Cortex of kidney (tissue), 1 donor: ENCODE data around the gene PEPD.
"Not testable (repeated sequence)": the region's sequence is repeated elsewhere in the genome, so short reads cannot be mapped to it uniquely, and the experiment has no call there.

Source experiments
- DNase-seq: peaks from one replicate; lab custom pipeline; 2025; lab: John Stamatoyannopoulos, UW

Gene PEPD

DNA sequence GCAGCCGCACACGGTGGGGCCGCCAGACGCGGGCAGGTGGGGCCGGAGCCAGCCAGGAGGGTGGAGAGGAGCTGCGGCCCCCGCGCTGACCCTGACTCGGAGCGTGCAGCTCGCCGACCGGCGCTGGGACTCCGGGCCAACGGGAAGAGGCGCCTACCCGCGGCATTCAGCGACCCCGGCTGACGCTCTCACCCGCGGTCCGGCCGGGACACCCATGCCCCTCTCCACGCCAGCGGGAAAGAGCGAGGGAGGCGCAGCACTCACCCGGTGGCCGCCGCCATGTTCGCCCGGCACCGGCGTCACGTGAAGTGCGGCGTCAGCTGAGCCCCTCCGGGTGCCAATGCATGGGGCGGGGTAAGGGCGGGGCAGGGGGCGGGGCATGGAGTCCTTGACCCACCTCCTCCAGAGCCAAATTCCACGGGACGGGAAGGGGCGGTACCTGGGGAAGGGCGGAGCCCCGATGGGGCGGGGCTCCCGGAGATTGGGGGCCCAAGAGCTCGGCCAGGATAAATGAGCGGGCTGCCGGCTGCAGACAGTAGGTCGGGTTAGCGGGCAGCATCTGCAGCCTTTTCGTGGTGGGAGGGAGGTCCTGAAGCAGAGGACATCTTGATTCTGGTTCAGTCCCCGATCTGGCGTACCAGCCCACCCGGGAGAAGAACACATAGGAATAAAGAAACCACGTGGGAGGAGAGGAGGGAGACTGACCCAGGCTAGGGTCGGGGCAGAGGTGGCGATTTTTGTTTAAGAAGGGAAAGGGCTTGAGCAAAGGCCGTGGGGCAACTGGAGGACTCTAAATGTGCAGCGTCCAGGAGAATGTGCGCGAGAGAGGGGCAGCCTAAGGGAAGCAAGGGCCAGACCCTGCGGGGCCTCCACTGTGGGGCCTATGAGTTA is at the start of gene PEPD:
PEPD (minus strand) TSS at position 312 of the 891 bp plus-strand sequence; CDS start at position 281, 31 bp downstream.
- DNase-seq: no peak

DNA sequence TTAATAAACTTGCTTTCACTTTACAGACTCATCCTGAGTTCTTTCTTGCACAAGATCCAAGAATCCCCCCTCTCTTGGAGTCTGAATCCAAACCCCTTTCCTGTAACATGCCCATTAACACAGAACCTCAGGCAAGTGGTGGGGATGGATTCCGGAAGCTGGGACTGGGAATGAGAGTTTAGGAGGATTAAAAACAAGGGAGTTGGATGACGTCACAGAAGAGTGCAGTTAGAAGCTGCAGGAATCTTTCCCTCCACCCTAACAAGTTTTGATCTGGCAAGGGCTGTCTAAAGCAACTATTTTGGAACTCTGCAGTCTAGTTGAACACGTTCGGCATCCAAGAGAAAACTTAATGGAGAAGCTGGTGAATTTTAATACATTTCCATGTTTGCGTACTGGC is 48.2 kb upstream of the PEPD start:
- no peak for DNase-seq

DNA sequence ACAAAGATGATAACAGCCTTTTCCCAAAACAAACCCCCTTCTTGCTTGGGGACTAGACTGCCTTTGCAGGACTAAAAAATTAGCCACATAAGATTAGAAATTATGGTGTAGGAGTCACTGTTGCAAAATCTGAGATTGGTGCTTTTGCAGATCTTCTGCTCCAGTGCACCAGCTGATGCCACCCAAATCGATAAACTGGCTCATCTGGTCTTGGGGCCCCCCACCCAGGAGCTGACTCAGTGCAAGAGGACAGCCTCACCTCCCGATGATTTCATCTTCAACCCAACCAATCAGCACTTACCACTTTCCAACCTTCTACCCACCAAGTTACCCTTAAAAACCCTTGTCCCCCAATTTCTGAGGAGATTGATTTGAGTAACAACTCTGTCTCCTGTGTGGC is 47.1 kb upstream of the PEPD start:
- DNase-seq: no peak

DNA sequence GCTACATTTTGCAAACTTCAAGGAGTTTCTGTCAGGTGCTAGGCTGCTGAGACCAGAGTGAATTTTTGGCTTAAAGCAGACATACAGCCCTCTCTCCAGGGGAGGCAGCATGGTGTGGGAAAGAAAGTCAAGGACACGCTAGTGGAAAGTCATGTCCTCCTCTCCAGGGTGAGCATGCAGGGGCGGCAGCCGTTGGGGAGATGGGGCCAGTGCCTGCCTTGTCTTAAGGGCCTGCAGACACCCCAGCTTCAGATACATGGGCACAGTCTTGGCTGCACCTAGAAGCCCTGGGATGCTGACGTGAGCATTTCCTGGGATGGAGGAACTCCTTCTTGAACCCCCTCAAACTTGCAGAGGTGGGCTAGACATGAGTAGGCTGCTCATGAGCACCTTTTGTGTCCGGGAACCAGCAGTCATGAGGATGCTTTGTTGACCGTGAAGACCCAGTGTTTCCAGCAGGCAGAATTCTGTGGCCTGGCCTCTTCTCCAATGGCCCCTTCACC is 43.3 kb upstream of the PEPD start:
- DNase-seq: no peak

DNA sequence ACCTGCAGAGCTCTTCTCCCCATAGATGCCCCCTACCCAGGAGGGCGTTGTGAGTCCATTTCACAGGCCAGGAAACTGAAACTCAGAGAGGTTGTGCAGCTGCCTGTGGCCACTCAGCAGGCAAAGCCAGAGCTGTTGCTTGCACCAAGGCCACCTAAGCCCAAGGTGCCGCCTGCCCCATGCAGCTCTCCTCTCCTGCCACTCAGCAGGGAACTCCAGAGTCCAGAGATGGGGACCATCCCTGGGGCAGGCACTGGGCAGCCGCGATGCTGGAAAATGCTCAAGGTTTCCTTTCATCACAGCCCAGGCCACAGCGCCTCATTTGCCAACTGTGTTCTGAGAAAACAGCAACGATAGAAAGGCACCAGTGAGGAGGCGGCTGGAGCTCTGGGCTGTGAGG is 41.0 kb upstream of the PEPD start:
- DNase-seq: no peak

DNA sequence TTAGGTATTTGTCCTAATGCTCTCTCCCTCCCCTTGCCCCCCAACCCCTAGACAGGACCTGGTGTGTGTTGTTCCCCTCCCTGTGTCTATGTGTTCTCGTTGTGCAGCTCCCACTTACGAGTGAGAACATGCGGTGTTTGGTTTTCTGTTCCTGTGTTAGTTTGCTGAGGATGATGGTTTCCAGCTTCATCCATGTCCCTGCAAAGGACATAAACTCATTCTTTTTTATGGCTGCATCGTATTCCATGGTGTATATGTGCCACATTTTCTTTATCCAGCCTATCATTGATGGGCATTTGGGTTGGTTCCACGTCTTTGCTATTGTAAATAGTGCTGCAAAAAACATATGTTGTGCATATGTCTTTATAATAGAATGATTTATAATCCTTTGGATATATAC is 40.1 kb upstream of the PEPD start:
- not testable (repeated sequence) for DNase-seq

DNA sequence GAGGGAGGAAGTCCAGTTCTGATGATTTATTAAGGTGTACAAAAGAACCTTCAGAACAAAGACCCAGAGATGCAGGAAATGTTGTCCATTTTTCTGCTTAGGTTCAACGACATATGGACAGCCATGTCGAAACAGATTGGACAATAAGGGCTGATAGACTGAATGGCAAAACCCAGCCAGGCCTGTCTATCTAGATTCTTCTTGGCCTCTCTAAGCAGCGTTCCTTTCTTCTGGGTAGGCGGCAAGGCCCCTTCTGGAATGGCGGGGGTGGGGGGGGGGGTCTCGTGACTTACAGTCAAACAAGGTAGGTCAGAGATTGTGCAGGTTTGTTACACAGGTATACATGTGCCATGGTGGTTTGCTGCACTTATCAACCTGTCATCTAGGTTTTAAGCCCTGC is 39.7 kb upstream of the PEPD start:
- no peak for DNase-seq

DNA sequence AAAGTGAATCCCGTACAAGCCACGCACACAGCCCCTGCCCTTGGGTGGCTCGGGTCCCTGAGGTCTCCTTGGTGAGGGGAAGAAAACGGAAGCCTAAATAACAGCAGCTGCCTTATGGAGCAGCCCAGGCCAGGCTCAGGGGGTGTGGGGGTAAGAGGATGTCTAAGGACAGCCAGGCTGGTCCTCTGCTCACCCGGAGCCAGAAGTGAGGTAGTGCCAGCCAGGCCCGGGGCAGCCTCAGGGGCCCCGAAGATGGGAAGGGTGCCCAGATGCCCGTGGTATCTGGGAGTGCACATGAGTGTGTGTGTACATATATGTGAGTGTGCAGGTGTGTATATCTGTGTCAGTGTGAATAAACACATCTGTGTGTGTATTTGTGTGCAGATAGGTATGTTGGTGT is 38.4 kb upstream of the PEPD start:
- no peak for DNase-seq

DNA sequence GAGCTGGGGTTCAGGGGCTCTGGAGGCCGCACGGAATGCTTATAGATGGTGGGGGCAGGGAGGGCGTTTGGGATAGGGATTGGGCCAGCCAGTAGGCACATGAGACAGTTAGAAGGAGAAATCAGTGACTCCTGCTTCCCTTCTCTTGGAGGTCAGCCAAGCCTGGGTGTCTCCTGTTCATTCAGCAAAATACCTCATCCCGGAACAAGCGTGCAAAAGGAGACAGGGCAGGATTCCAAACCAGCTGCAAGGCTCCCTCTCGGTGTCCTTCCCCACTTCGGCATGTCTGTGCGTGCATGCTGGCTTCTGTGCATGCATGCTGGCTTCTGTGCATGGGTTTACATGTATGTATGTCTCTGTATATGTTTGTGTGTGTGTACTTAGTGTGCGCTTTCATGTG is 37.3 kb upstream of the PEPD start:
- no peak for DNase-seq

DNA sequence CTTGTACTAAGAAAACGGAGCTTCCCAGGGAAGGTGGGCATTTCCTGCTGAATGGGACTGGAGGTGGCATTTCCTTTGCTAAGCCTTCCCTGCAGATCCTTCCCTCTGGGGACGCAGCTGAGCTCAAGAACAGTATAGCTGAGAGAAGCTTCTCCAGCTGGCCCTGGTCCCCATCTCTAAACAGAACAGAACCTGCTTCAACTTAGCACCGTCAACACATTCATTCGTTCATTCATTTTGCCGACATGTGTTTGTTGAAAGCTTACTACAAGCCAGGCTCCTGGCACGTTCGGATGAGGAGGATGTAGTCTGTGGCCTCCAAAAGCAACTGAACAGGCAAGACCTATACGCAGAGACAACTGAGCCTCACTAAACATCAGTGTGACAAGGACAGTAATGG is 36.6 kb upstream of the PEPD start:
- no peak for DNase-seq

DNA sequence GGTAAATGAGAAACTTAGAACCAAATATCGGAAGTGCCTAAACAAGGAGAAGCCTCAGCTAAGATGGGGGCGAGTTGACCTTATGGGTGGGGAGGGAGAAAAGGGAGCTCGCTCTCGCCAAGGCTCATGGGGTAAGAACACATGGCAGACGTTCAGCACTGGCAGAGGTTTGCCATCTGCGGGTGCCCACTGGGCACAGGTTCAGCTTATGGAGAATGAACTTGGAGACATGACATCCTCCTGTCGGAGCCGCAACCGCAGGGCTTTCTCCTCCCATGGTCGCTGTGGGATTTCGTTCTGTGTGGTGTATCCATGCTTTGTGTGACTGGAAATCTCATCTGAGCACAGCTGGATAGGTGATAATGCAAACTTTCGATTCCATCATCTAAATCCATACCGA is 36.1 kb upstream of the PEPD start:
- no peak for DNase-seq

DNA sequence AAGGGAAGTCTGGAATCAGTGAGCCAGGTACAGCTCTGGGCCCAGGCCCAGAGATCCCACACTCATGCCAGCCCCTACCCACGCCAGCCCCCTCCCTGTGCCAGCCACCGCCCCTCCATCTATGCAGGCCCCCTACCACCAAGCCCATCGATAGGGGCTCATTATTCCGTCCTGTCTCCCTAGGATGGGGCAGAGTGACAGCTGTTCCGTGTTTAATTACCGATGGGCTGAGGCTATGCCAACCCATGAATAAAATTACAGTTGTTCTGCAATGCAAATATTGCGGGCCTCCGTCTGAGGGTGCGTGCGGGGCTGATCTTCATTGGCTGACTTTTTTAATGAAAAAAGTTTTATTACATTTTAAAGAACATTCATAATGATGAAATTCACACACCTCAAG is 35.6 kb upstream of the PEPD start:
- no peak for DNase-seq

DNA sequence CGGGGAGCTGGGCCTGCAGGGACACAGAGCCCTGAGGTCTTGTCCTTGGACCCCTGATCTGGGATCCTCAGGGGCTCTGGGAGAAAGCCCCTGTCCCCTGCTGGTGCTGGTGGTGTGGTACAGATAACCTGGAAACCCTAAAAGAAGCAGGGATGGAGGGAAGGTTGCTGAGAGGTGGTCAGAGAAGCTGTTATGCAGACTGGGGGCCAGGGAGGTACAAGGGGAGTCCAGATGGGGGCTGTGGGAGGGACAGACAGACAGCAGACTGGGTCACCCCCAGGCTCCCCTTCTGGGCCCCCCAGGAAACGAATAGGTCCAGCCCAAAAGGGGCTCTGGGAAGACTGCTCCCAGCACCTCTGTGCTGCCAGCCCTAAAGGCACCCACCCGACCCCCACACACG is 34.7 kb upstream of the PEPD start:
- no peak for DNase-seq

DNA sequence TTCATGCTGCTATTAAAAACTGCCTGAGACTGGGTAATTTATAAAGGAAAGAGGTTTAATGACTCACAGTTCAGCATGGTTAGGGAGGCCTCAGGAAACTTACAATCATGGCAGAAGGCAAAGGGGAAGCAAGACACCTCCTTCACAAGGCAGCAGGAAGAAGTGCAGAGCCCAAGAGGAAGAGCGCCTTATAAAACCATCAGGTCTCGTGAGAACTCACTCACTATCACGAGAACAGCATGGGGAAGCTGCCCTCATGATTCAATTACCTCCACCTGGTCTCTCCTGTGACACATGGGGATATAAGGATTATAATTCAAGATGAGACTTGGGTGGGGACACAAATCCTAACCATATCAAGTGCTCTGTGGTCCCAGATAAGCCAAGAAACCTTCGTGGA is 34.1 kb upstream of the PEPD start:
- DNase-seq: not testable (repeated sequence)

DNA sequence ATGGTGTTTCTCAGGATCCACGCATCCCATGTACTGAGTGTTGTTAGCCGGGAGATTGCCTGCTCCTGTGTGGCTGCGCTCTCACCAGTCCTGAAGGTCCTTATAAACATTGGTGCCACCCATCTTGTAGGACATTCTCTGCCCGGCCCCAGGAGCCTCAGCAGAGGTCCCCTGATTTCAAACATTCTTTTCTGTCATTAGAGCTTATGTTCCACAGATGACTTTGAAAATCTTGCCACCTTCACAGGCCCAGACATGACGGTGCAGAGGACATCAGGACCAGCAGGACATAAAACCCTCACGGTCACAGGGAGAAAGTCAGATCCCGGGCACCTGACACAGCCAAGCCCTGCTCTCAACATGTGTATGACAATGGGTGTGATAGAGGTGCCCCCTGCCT is 33.2 kb upstream of the PEPD start:
- DNase-seq: no peak

DNA sequence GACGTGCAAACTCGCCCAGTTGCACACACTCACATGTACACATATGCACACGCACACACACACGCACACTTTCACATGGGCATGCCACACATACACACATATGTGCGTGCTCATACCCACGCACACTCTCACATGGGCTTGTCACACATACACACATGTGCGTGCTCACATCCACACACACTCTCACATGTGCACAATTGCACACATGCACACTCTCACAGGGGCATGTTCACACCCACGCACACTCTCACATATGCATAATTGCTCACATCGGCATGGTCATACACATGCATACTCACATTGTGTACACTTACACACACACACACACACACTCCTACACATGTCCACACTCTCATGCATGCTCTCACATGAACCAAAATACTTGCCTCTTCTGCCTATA is 32.8 kb upstream of the PEPD start:
- no peak for DNase-seq

DNA sequence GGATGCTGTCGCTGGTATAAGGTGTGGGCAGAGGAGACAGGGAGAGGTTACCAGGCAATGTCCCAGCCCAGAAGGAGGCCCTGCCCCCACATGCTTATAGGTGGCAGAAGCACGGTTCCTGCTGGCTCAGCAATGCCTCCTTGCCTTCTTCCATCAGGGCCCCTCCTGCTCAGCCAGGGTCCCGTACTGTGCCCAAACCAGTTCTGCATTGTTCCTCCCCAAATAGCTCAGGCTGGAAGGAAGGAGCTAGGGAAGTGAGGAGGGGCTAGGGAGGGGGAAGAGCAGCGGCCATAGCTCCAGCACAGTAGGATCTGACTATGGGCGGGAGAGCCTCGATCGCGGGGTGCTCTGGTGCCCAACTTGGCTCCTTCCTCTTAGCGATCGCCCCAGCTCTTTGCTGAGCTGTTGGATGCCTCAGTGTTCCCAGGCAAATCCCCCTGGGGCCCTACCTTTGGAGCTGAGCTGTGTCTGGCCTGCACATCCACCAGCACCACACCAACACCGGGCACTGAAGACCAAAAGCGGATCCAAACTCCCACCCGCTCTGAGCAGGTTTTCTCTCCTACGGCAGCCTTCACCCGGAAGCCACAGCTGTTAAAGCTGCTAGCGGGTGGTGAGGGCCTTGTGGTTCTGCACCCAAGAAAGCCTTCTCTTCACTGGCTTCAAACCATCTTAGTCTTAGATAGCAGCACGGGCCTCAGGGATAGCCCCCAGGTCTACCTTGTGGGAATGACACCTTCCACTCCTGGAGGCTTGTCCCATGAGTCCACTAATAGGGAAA is 32.1 kb upstream of the PEPD start:
- DNase-seq: no peak

DNA sequence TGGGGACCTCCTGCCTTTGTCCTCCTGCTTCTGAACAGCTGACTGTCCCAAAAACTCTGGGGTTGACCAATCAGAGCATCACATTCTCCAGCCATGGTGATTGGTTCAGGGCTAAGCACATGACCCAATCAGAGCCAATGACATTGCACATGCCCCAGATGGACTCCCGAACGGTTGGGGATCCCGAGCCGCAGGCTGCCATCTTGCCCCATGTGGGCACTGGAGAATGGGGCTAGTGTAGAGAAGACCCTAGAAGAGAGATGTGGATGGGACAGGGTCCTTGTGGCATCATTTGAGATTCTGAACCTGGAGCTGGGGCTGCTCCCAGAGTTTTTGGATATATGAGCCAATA is 31.3 kb upstream of the PEPD start:
- DNase-seq: no peak

DNA sequence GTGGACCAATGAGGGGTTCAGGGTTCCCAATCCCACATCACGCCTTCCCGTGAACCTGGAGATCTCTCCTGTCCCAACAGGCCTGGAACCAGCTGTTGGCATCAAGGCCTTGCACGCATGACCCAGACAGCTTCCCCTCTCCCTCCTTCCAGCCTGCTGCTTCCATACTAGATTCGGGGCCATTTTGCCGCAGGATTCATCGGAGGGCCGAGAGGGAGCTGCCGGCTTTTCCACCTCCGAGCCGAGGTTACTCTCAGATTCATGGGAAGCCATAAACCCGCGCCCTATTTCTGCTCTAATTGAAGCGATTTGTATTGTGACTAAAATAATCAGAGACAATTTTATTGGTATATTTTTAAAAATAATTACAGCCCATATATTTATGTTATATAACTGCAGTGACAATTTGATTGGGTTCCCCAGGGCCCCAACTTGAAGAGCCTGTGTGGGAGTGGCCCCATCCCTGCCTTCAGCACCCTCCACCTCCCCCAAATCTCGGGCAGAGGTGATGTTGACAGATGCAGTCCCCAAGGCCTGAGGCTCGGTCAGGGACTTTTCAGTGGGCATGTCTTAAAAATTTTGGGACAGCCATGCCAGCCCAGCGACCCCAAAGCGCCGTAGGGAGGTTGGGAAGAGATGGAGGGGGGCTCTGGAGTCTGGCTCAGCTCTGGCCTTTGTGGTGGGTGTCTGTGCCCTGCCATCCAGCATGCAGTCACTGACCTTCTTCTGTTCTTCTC is 30.8 kb upstream of the PEPD start:
- no peak for DNase-seq

DNA sequence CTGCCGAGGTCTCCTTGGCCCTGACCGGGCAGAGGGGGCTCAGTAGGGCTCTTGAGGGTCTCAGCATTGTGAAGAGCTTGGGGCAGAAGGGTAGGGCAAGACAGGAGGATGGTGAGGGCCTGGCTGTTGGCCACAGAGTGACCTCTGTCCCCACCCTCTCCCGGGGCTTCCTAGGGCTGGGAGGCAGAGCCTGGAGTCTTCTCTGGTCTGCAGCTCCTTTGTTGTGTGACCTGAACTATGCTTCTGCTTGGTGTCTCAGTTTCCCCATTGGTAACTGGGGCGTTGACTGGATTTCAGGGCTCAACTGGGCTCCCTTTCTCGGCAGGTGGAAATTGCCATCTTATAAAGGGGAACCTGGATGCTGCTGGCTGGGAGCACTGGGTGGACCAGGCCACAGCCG is 30.1 kb upstream of the PEPD start:
- DNase-seq: no peak

DNA sequence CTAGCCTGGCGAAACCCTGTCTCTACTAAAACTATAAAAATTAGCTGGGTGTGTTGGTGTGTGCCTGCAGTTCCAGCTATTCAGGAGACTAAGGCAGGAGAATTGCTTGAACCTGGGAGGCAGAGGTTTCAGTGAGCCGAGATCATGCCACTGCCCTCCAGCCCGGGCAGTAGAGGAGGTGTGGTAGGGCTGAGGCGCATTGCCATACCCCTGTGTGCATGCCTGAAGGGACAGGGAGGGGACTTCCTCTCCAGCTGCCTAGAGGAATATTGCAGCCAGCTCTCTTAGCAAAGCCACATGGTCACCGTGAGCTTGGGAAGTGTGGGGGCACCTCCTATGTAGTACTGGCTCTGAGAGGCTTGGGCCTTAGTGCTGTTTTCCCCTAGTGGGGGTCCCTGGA is 29.2 kb upstream of the PEPD start:
- no peak for DNase-seq

DNA sequence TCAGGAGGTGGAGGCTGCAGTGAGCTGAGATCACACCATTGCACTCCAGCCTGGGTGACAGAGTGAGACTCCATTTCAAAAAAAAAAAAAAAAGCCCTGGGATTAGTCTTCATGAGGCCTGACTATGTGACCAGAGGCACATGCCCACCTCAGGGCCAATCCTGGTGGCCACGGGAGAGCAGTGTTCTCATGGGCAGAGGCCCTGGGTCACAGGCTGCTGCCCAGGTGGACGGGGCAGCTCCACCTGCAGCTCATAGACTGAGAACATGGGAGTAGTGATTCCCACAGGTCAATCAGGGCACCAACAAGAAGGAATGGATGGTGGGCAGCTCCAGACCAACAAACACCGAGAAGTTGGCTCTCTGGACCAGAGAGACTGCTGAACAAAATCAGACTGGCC is 26.1 kb upstream of the PEPD start:
- no peak for DNase-seq

DNA sequence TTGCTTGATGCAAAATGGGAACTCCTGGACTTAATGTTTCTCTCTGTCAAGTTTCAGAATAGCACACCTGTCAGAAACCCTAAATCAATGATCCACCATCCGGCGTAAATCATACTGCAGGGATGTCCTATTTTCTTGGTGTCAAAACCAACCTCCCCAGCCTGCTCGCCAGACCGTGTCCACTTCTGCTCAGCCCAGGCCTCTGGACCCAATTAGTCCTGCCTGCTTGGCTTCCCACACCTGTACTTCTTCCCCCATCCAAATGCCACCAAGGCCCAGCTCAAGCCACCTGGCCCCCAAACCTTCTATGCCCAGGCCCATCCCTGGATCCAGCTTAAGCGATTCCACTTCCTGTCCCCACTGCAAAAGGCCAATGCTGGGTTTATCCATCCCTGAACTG is 25.1 kb upstream of the PEPD start:
- no peak for DNase-seq
